K562 treated with DMSO at 1 percent for 12 hours (cell line): ENCODE data around the gene TIMELESS. TPM values are rescaled to one million over a fixed set of nuclear protein-coding genes. Genes with fewer than 3 reads are reported as not detected.

Experiments used
- total RNA-seq: library from RNA; unstranded; fragments of 300-600 nt; gene quantifications from 2 replicates; pipeline ENCODE4 v1.2.3, GENCODE V29; 2022; ENCODE audit not compliant: insufficient read depth

TIMELESS gene, protein sequence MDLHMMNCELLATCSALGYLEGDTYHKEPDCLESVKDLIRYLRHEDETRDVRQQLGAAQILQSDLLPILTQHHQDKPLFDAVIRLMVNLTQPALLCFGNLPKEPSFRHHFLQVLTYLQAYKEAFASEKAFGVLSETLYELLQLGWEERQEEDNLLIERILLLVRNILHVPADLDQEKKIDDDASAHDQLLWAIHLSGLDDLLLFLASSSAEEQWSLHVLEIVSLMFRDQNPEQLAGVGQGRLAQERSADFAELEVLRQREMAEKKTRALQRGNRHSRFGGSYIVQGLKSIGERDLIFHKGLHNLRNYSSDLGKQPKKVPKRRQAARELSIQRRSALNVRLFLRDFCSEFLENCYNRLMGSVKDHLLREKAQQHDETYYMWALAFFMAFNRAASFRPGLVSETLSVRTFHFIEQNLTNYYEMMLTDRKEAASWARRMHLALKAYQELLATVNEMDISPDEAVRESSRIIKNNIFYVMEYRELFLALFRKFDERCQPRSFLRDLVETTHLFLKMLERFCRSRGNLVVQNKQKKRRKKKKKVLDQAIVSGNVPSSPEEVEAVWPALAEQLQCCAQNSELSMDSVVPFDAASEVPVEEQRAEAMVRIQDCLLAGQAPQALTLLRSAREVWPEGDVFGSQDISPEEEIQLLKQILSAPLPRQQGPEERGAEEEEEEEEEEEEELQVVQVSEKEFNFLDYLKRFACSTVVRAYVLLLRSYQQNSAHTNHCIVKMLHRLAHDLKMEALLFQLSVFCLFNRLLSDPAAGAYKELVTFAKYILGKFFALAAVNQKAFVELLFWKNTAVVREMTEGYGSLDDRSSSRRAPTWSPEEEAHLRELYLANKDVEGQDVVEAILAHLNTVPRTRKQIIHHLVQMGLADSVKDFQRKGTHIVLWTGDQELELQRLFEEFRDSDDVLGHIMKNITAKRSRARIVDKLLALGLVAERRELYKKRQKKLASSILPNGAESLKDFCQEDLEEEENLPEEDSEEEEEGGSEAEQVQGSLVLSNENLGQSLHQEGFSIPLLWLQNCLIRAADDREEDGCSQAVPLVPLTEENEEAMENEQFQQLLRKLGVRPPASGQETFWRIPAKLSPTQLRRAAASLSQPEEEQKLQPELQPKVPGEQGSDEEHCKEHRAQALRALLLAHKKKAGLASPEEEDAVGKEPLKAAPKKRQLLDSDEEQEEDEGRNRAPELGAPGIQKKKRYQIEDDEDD
- total RNA-seq = 20.4 and 51.5 TPM in 2 replicates

GRCh38 chr12:56448860-56449621, at the start of gene TIMELESS:
Gene TIMELESS (minus strand): TSS chr12:56449426. CDS start chr12:56434170, 15,256 bp downstream.

DNA sequence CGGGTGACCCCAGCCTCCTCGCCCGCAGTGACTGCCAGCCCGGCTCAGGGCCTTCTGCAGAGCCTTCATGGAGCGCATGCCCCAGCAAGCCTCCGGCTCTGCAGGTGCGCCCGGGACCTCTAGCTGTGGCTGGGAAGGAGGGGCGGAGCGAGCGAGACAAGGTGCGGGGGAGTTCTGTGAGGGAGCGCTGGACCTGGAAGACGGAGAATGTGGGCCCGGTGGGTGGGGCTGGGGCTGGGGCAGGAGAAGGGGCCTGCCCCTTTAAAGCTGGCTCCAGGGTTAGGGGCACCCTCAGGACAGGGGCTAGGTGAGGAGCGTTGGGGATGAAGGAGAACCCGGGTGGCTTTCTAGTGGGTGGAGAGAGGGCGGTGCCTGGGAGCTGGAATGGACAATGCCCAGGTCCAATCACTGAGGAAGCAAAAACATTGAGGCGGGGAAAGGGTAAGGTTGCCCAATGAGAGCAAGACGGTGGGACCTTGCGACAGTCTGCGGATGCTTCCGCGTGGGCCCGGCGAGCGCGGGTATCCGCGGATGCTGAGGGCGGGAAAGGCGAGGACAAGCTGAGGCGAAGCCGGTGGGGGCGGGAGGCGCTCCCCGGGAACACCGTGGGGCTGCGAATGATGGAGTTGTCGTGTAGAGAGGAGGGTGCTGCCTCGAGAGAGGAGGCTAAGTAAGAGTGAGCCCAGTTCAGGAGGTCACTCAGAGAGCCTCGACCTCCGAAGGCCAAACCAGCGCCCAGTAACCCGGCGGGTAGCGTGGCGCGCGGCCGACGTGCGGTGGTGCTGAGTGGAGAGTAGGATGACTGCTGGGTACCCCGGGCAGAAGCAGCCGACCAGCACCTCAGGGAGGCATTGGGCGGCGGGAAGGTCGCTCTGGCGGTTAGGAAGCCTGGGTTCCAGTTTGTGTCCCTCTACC, 39.1 kb upstream of the TIMELESS start, which contains the start of gene GLS2:
Gene GLS2 (minus strand): TSS at position 121 of the 915 bp plus-strand sequence. CDS start 43 bp downstream, at position 78.

DNA sequence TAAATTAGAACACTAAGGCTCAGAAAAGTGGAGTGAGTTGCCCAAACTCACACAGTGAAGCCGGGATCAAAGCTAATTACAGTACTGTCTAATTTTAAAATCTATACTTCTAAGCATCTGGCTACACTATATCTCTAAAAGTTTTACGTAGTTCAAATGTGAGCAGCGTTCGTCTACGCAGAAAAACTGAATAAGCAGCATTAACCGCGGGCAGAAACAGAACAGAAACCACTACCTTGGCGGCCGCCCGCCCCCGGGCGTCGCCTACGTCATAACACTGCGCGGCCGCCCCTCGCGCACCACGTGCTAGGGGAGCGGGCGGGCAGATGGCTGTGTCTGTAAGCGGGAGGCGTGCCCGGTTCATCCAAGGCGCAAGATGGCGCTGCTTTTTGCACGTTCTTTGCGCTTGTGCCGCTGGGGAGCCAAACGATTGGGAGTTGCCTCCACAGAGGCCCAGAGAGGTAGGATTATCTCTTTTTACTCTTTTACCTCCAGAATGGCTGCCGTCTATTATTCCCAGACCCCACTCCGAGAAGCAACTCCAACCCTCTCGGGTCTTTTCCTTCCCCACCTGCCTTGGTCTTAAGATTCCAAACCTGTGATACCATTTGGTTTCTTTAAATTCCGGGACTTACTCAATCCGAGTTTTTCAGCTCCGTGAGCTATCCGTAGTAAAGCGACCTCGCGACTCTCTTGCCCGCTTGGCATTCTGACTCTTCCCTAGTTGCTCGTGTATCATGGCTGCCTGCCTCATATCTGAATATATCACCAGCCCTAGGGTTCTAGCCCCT, 19.2 kb upstream of the TIMELESS start, which contains the start of gene SPRYD4:
Gene SPRYD4 (plus strand): TSS at position 363 of the 791 bp plus-strand sequence. CDS start 14 bp downstream, at position 377.

GRCh38 chr12:56454557-56454956, 5.3 kb upstream of the TIMELESS start, which contains the start of gene MIP:
Gene MIP (minus strand): TSS chr12:56454657. CDS start chr12:56454613, 44 bp downstream.

Other genes with a start within 250 kb of the TIMELESS start
- 21.4 and 47.7 TPM in 2 replicates for gene RNF41, start 227.5 kb downstream of the TIMELESS start, total RNA-seq
- gene NABP2, start 225.1 kb downstream of the TIMELESS start, total RNA-seq = 41.0 and 51.8 TPM in 2 replicates
- not detected in 2 replicates for gene SLC39A5, start 219.4 kb downstream of the TIMELESS start, total RNA-seq
- gene ANKRD52, start 191.0 kb downstream of the TIMELESS start, total RNA-seq = 9.6 and 33.7 TPM in 2 replicates
- gene COQ10A, start 182.5 kb downstream of the TIMELESS start, total RNA-seq = 43.3 and 62.5 TPM in 2 replicates
- 81.3 and 200 TPM in 2 replicates for gene CS, start 149.1 kb downstream of the TIMELESS start, total RNA-seq
- gene CNPY2, start 133.4 kb downstream of the TIMELESS start, total RNA-seq = 79.7 and 93.3 TPM in 2 replicates
- 12.5 and 26.6 TPM in 2 replicates for gene PAN2, start 115.4 kb downstream of the TIMELESS start, total RNA-seq
- 13.7 and 23.5 TPM in 2 replicates for gene IL23A, start 110.5 kb downstream of the TIMELESS start, total RNA-seq
- 25.6 and 60.4 TPM in 2 replicates for gene STAT2, start 89.3 kb downstream of the TIMELESS start, total RNA-seq
- gene APOF, start 86.6 kb downstream of the TIMELESS start, total RNA-seq = not detected in 2 replicates
- not detected in 2 replicates for gene MIP, start 5.2 kb upstream of the TIMELESS start, total RNA-seq
- gene SPRYD4, start 19.2 kb upstream of the TIMELESS start, total RNA-seq = 0.66 and 1.9 TPM in 2 replicates
- gene GLS2, start 38.7 kb upstream of the TIMELESS start, total RNA-seq = not detected in 2 replicates
- gene RBMS2, start 72.4 kb upstream of the TIMELESS start, total RNA-seq = 0.35 and 1.0 TPM in 2 replicates
- gene BAZ2A, start 180.9 kb upstream of the TIMELESS start, total RNA-seq = 11.9 and 73.8 TPM in 2 replicates
- 752 and 889 TPM in 2 replicates for gene ATP5F1B, start 196.6 kb upstream of the TIMELESS start, total RNA-seq
- 166 and 299 TPM in 2 replicates for gene PTGES3, start 238.9 kb upstream of the TIMELESS start, total RNA-seq